ENCODE results near the gene MKI67.
"Not testable (repeated sequence)": the region's sequence is repeated elsewhere in the genome, so short reads cannot be mapped to it uniquely, and the experiment has no call there.

MKI67 gene

GRCh38 chr10:128125944-128126764 lies at the start of gene MKI67:
MKI67 (minus strand) TSS chr10:128126423; CDS start chr10:128125667, 756 bp downstream.
- peak; percentile 98 for DNase-seq

DNA sequence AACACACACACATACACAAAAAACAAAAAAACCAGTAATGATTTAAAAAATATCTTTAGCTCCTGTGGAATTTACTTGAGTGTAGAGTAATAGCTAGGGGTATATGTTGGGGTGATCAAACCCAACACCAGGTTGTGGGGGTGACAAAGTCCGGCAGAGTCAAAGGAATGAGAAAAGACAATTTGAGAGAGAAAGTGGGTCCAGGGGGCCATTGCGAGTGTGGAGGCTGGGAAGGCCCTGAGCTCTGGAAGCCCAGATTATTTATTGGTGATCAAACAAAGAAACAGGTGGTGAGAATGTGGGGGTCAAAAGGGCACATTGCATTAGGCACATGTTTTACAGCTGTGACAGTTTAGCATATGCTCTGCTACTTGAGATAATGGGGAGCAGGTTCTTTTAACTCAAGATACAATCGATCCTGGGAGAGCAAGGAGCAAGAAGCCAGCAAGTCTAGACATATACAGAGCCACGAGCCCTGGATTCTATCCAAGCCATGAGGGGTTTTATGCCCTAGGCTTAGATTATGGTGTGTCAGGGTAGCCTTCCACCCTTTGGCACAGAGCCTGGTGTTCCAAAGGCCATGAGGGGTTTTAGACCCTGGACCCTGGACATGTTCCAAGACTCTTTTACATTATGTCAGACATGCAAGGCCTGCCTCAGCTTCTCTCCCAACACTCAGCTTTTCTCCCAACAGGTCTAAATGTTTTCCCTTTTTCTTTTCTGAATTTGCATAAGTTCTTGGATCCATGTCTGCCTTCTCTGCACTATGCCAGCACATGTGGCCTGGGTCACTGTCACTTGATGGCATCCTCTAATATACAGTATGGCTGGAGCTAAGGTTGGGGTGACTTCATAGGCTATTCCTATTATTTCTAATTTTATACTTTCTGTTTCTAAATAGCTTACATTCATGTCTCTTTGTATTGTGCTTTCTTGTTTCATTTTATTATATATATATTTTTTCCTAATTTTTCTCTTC lies 48.6 kb upstream of the MKI67 start:
- no peak for DNase-seq

DNA sequence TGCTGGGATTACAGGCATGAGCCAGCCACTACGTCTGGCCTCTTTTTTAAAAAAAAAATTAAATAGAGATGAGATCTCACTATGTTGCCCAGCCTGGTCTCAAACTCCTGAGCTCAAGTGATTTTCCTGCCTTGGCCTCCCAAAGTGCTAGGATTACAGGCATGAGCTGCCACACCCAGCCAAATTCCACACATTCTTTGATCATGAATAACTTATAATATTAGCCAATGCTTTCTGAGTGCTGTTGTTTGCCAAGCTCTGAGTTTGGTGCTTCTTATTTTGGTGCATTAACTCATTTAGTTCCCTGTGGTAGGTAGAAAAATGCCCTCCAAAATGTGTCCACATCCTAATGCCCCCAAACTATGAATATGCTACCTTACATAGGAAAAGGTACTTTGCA lies 47.2 kb upstream of the MKI67 start:
- no peak for DNase-seq

- no peak for DNase-seq
Observed at GRCh38 chr10:128172756-128173155, 46.5 kb upstream of the MKI67 start.

- no peak for DNase-seq
Observed at GRCh38 chr10:128169811-128170379, 43.7 kb upstream of the MKI67 start.

- no peak for DNase-seq
Observed at GRCh38 chr10:128167926-128168520, 41.8 kb upstream of the MKI67 start.

- not testable (repeated sequence) for DNase-seq
Observed at GRCh38 chr10:128167123-128167522, 40.9 kb upstream of the MKI67 start.

- DNase-seq = no peak
Observed at GRCh38 chr10:128166151-128166550, 39.9 kb upstream of the MKI67 start.

- no peak for DNase-seq
Observed at GRCh38 chr10:128165536-128165935, 39.3 kb upstream of the MKI67 start.

DNA sequence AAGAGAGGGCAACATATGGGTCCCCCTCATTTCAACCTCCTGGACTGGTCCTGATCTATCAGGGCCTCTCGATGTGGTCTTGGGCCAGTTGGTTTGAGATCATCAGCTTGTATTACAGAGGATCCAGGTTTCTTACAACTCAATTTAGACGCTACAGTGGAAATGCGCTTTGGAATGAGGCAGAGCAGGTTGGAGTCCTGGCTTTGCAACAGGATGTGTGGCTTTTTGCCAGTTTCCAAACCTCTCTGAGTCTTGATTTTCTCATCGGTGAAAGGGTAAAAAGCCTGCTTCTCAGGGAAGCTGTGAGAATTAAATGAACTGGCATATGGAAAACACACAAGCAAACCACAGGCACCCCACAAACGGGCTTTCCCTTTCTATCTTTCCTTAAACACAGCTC lies 37.5 kb upstream of the MKI67 start:
- DNase-seq = no peak

DNA sequence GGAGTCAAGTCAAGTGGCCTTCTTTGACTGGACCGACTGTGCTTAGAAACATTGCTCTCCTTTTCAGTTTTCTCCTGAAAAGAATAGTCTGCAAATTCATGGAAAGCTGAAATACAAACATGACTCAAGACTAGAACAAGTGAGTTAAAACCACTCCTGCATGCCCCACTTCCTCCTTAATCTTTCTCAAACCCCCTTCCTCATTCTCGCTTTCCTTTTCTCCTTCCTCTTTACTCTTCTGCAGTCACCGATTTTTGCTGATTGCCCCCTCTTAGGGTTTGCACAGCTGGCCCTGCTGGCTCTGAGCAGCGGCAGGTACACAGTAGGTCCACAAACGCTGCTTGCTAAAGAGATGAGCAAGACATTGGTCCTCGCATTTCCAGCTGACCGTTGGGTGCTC lies 34.8 kb upstream of the MKI67 start:
- peak; percentile 39 for DNase-seq

GRCh38 chr10:128160297-128160711 lies 34.1 kb upstream of the MKI67 start:
- peak; percentile 2 for DNase-seq

GRCh38 chr10:128158021-128158795 lies 32.0 kb upstream of the MKI67 start:
- no peak for DNase-seq

DNA sequence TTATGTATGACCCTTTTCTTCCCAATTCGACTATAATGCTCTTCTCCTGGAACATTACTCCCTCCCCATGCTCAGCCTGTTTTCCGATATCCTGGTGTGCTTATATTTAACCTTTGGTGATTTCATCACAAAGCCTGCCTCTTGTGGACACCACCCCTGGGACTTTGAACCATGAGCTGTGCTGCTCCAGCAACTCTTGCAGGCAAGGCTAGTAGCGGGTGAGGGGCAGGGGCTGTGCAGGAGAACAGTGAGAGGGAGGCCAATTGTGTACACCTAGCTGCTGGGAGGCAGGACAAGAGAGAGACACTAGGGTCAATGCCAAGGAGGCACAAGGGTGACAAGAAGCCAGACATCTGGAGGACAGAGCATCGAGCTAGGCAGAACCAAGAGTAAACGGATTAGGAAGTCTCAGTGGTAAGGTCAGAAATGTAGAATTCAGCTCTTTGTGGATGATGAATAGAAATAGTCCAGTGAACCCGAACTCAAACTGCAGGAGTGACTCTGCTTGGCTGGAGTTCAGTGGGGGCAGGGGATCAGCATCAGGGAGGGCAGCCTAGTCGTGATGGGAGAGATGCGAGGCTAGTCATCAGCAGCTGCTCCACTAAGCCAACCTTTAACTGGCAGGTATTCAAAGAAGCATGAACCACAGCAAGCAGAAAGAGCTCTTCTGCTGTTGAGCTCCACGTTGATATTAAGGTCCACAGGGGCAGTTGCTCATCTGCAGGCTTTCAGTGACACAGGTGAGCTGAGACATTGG lies 31.0 kb upstream of the MKI67 start:
- no peak for DNase-seq

DNA sequence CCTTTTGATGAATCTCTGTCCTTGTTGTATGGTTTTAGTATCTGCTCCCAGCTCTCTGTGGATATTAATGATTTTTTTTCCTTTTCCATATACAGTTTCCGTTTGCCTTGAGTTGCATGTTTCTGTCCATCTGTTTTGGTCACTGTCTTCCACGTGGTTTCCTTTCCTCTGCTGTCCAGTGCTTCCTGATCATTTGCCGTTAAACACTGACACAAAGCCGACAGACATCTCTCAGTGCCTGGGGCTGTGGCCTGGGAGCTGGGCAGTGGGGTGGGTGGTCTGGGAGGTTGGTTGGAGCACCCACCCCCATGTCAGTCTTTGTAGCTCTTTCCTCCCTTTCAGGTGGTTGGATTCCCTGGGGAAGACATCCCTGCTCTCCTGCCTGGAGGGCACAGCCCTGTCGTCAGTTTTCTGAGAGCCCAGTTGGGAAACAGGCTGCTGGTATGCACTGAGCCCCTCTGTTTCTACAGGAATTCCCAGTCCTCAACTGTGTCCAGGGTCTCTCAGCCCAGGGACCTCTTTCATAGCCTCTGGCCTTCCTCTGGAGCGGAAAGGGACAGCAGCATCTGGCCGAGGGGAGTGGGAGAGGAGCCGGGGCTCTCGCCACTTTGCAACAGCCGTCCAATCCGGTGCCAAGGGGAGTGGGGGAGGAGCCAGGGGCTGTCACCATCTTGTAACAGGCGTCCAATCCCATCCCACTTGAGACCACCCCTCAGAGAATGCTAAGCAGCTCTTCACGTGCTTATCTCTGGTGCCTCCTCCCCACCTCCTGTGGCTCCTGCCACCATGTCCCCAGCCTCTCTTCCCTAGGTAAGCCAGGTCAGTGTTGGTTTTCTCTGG lies 26.7 kb upstream of the MKI67 start:
- DNase-seq = no peak

DNA sequence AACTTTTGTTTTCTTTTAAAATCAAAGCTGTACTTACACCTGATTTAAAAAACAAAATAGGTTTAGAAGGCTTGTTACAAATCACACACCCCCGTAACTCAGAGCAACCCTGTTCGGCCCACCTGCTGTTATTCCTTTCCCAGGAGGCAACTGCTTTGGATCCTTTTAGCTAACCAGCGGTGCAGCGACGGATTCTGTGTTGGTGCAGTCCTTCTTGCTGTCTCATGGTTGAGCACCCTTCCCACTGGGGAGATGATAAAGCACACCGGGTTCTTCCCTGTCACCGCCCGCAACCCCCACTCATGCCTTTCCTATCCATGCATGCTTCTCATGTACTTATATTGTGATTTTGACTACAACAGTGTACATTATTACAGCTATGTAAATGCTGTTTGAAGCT lies 24.8 kb upstream of the MKI67 start:
- no peak for DNase-seq

DNA sequence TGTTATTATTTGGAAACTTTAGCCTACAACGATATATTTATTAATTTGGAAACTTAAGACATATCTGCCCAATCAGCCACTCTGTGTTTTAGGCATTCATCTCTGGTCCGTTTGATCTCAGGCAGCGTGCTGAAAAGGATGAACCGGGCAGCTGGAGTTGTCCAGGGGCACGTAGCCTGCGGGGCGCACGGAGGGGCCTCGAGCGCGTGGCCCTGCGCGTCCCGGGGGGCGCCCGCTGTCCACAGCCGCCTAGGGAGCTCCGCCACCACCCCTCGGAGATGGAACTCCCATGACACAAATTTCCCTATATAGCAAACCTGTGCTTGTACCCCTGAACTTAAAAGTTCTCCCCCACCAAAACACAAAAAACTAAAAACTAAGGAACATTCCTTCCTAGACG lies 24.3 kb upstream of the MKI67 start:
- DNase-seq = no peak

- peak; percentile 86 for DNase-seq
Observed at GRCh38 chr10:128150045-128150493, 23.8 kb upstream of the MKI67 start.

- DNase-seq = no peak
Observed at GRCh38 chr10:128149267-128150014, 23.2 kb upstream of the MKI67 start.

GRCh38 chr10:128147669-128148068 lies 21.4 kb upstream of the MKI67 start:
- DNase-seq = no peak

Data from hematopoietic multipotent progenitor cell treated with erythropoietin and hydrocortisone succinate and interleukin-3 and kit ligand, for 4 days (in vitro differentiated cells).